ENCODE data around the gene ATP6V1F. TPM values are rescaled to one million over a fixed set of nuclear protein-coding genes. Genes with fewer than 3 reads are reported as not detected.

The ATP6V1F gene
- total RNA-seq, 1 donor from 2014 or later, result 127 TPM

DNA sequence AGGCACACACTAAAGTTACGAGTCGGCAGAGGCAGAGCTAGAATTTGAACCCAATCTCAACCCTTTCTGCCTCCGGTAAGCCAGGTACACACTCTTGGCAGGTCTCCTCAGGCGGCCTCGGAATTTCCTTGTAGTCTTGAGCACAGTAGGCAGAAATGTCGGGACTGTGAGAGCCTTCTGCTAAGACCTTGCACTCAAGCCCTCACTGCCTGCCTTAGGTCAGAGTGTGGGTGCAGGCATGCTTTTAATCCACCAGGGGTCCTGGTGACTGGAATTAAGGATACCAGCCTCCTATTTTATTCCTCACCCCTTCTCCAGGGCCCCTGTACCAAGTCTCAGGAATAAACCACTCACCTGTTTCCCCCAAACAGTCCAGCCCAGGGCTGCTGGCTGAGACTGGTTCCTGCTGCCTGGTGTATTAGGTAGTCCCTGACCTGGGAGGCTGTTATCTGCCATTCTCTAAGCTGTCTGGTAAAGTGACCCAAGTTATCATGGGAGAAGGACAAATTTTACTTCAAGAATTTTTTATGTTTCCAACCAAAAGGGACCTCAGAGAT lies 855 bp downstream of the ATP6V1F start:
- H3K4me1 Mint-ChIP-seq, result peaks cover 26% of the 10 kb centered on the region
- intact Hi-C loops (cut with micrococcal nuclease), result loop anchor here (1.0 kb wide), 2 partner anchors 20 to 228 kb away; no protein-coding TSS in a partner anchor
- DNase-seq, result peak; percentile 87
- H3K36me3 Mint-ChIP-seq (ENCODE audit: low read depth), result peaks cover 28% of the 10 kb centered on the region
- H3K27ac Mint-ChIP-seq, result peak overlapping the region; percentile 96
- no peaks in the 10 kb centered on the region for H3K9me3 Mint-ChIP-seq
- peaks cover 9% of the 10 kb centered on the region for H3K27me3 Mint-ChIP-seq
- peak overlapping the region; percentile 93 for H3K4me3 Mint-ChIP-seq

- no peak overlapping the region for H3K27ac Mint-ChIP-seq
- H3K4me1 Mint-ChIP-seq, result peaks cover 31% of the 10 kb centered on the region
- H3K4me3 Mint-ChIP-seq, result no peak overlapping the region
- H3K36me3 Mint-ChIP-seq (ENCODE audit: low read depth), result peaks cover 28% of the 10 kb centered on the region
- no peaks in the 10 kb centered on the region for H3K9me3 Mint-ChIP-seq
- peaks cover 13% of the 10 kb centered on the region for H3K27me3 Mint-ChIP-seq
- no peak for DNase-seq
- intact Hi-C loops (cut with micrococcal nuclease), result no loop called here
Measured at GRCh38 chr7:128865303-128865702, 2.6 kb downstream of the ATP6V1F start.

GRCh38 chr7:128865996-128866877 lies 3.6 kb downstream of the ATP6V1F start:
- peaks cover 23% of the 10 kb centered on the region for H3K27me3 Mint-ChIP-seq
- intact Hi-C loops (cut with micrococcal nuclease), result no loop called here
- H3K9me3 Mint-ChIP-seq, result no peaks in the 10 kb centered on the region

DNA sequence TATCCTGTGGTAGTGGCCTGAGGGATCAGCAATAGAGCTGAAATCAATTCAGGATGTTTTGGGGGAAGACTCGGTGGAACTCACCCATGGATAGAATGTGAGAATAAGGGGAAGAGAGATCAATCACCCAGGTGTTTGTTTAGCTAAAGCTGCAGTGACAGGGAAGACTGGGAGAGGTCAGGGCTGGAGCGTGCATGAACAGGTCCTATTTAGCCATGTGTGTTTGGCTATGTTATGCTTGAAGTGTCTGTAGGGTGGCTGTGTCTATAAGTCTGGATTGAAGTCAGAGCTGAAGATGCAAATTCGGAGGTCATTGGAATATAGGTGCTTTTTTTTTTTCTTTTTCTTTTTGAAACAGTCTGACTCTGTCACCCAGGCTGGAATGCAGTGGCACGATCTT lies 4.6 kb downstream of the ATP6V1F start:
- Mint-ChIP-seq H3K27ac (no peak overlapping the region), H3K9me3 (no peaks in the 10 kb centered on the region), H3K36me3 (ENCODE audit: low read depth) (peaks cover 28% of the 10 kb centered on the region), H3K4me3 (no peak overlapping the region), H3K27me3 (peaks cover 31% of the 10 kb centered on the region), H3K4me1 (peaks cover 24% of the 10 kb centered on the region)
- no peak for DNase-seq
- intact Hi-C loops (cut with micrococcal nuclease), result no loop called here

More at GRCh38 chr7:128865996-128866877, 3.6 kb downstream of the ATP6V1F start:
- Mint-ChIP-seq H3K27ac (no peak overlapping the region), H3K4me1 (peaks cover 27% of the 10 kb centered on the region), H3K4me3 (no peak overlapping the region), H3K36me3 (ENCODE audit: low read depth) (peaks cover 28% of the 10 kb centered on the region)
- DNase-seq, result no peak

DNA sequence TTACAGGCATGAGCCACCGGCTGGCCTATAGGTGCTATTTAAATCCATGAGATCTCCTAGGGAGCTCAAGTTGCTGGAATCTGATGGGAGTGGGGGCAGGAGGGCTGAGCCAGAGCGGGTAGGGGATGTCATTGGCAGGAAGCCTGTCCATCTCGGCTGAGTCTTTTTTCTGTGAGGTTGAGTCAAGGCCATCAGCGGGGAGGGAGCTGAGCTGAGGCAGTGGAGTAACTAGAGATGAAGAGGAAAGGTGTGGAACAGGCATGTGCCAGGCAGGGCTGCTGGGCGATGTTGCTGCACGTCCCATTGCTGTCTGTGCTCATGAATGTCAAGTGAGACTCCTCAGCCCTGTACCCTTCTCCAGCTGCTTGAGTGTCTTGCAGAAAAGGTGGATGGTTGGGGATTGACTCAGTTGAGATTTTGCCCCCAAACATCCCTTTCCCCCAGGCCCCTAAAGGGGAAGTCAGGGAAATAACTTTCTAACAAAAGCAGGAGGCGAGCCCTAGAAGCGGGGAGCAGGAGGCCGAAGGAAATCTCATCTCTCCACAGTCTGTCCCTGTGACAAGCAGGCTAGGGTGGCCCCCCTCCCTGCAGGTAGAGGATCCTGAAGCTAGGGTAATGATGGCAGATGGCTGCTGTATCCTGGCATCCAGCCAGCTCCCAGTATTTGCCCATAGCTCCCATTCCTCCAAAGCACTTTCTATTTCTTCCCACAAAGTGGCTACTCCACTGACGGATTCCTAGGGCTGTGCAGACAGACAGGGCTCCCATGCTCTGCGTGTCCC lies 5.4 kb downstream of the ATP6V1F start:
- Mint-ChIP-seq H3K9me3 (no peaks in the 10 kb centered on the region), H3K27ac (no peak overlapping the region), H3K36me3 (ENCODE audit: low read depth) (peaks cover 24% of the 10 kb centered on the region), H3K4me1 (peaks cover 18% of the 10 kb centered on the region), H3K4me3 (peak overlapping the region; percentile 31), H3K27me3 (peaks cover 29% of the 10 kb centered on the region)
- DNase-seq, result no peak
- intact Hi-C loops (cut with micrococcal nuclease), result no loop called here

- Mint-ChIP-seq H3K4me3 (peak overlapping the region; percentile 52), H3K27me3 (peaks cover 29% of the 10 kb centered on the region), H3K4me1 (peaks cover 17% of the 10 kb centered on the region), H3K27ac (no peak overlapping the region), H3K9me3 (no peaks in the 10 kb centered on the region), H3K36me3 (ENCODE audit: low read depth) (peaks cover 24% of the 10 kb centered on the region)
- intact Hi-C loops (cut with micrococcal nuclease), result no loop called here
- no peak for DNase-seq
Measured at GRCh38 chr7:128868624-128869137, 6.0 kb downstream of the ATP6V1F start.

DNA sequence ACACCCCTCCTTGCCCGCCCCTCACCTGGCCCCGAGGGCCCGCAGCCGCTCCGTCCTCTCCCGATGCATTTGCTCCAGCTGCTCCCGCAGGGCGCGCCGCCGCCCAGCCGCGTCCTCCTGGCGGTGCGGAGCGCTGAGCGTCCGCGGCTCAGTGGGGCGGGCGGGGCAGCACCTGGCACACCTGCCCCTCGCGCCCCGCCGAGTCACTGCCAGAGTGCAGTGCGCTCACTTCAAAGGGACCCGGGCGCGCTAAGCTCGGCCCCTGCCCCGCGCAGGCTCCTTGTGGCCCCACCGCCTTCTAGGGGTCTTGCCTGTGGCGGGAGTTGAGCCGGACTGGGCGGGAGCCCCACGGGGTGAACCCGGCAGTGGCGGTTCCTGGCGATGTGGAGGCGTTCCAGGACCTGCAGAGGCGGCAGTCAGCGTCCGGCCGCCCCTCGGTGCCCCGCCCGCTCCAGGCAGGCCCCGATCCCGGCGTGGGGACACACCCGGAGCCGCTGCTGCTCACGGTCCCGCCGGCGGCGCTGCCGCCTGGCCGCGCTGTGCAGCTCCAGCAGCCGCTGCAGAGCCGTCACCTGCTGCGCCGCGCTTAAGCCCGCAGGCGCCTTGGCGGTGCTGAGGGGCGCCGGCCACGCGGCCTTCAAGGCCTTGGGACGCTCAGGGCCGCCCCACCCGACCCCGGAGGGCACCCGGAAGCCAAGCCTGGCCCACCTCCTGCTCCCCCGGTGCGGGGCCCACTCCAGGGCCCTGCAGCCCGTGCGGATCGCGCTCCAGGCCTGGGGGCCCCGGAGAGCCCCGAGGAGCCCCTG lies 6.7 kb downstream of the ATP6V1F start:
- H3K36me3 Mint-ChIP-seq (ENCODE audit: low read depth), result peaks cover 22% of the 10 kb centered on the region
- H3K9me3 Mint-ChIP-seq, result no peaks in the 10 kb centered on the region
- H3K27ac Mint-ChIP-seq, result no peak overlapping the region
- peaks cover 13% of the 10 kb centered on the region for H3K4me1 Mint-ChIP-seq
- peaks cover 29% of the 10 kb centered on the region for H3K27me3 Mint-ChIP-seq
- peak overlapping the region; percentile 52 for H3K4me3 Mint-ChIP-seq
- DNase-seq, result peak; percentile 87
- intact Hi-C loops (cut with micrococcal nuclease), result no loop called here

DNA sequence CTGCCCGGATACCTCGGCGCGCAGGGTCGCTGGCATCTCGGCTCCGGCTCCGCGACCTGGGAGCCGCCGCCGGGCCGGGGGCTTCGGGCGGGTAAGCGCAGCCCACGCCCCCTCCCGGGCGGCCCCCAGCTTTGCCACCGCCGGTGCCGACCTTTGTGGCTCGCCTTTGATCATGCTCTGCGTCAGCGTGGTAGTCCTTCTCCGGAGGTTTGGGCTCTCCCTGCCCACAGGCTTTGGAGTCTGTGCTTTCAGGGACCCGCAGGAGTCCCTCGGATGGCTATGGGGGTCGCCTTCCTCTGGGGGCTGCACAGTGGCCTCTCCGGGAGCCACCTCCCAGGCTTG lies 7.3 kb downstream of the ATP6V1F start:
- DNase-seq, result peak; percentile 66
- intact Hi-C loops (cut with micrococcal nuclease), result no loop called here
- Mint-ChIP-seq H3K4me1 (peaks cover 13% of the 10 kb centered on the region), H3K27me3 (peaks cover 29% of the 10 kb centered on the region), H3K9me3 (no peaks in the 10 kb centered on the region), H3K4me3 (peak overlapping the region; percentile 74), H3K36me3 (ENCODE audit: low read depth) (peaks cover 22% of the 10 kb centered on the region), H3K27ac (no peak overlapping the region)

GRCh38 chr7:128871050-128871449 lies 8.4 kb downstream of the ATP6V1F start:
- Mint-ChIP-seq H3K4me1 (peaks cover 13% of the 10 kb centered on the region), H3K4me3 (peak overlapping the region; percentile 74), H3K9me3 (no peaks in the 10 kb centered on the region), H3K36me3 (ENCODE audit: low read depth) (peaks cover 14% of the 10 kb centered on the region), H3K27ac (no peak overlapping the region), H3K27me3 (peaks cover 29% of the 10 kb centered on the region)
- intact Hi-C loops (cut with micrococcal nuclease), result no loop called here
- DNase-seq, result no peak

GRCh38 chr7:128872394-128872824 lies 9.8 kb downstream of the ATP6V1F start:
- Mint-ChIP-seq H3K4me1 (peaks cover 8% of the 10 kb centered on the region), H3K9me3 (no peaks in the 10 kb centered on the region), H3K27ac (no peak overlapping the region), H3K27me3 (peaks cover 29% of the 10 kb centered on the region), H3K4me3 (no peak overlapping the region), H3K36me3 (ENCODE audit: low read depth) (peaks cover 3% of the 10 kb centered on the region)
- no peak for DNase-seq
- intact Hi-C loops (cut with micrococcal nuclease), result no loop called here

DNA sequence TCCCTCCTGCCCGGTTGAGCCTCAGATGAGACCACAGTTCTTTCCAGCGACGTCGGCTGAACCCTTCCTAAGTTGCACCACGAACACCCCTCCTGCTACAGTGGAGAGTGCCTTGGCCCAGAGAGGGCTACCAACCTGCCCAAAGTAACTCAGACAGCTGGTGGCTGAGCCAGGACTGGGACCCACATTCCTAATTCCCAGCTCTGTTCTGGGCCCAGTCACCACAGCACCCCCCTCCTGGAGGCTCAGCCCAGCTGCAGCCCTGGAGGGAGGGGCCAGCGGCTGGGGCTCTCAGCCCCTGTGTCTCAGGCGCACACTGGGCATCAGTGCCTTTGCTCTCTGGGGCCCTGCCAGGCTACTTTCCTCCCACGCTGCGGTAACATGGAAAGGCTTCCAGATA lies 10.6 kb downstream of the ATP6V1F start:
- no peaks in the 10 kb centered on the region for H3K9me3 Mint-ChIP-seq
- peaks cover 11% of the 10 kb centered on the region for H3K4me1 Mint-ChIP-seq
- H3K27ac Mint-ChIP-seq, result no peak overlapping the region
- intact Hi-C loops (cut with micrococcal nuclease), result no loop called here
- no peaks in the 10 kb centered on the region for H3K36me3 Mint-ChIP-seq (ENCODE audit: low read depth)
- DNase-seq, result no peak
- H3K4me3 Mint-ChIP-seq, result no peak overlapping the region
- H3K27me3 Mint-ChIP-seq, result peaks cover 25% of the 10 kb centered on the region

- no peak overlapping the region for H3K4me3 Mint-ChIP-seq
- H3K9me3 Mint-ChIP-seq, result no peaks in the 10 kb centered on the region
- H3K27me3 Mint-ChIP-seq, result peaks cover 20% of the 10 kb centered on the region
- intact Hi-C loops (cut with micrococcal nuclease), result no loop called here
- no peaks in the 10 kb centered on the region for H3K36me3 Mint-ChIP-seq (ENCODE audit: low read depth)
- no peak for DNase-seq
- peaks cover 12% of the 10 kb centered on the region for H3K4me1 Mint-ChIP-seq
- no peak overlapping the region for H3K27ac Mint-ChIP-seq
Measured at GRCh38 chr7:128874140-128875031, 11.7 kb downstream of the ATP6V1F start.

All from activated CD4-positive, alpha-beta T cell treated with anti-CD3 and anti-CD28 coated beads, Interleukin-2, amount 10 ng/mL, durations not matched to agents 24 days and 14 days (primary cell).